ENCODE measurements around the gene CRACDL.

The CRACDL gene

GRCh38 chr2:98833917-98834263, 102.1 kb downstream of the CRACDL start:
- TF ChIP-seq FOXP2 (optimal IDR thresholded peaks at IDR 0.05; ENCODE audit: borderline replicate concordance, extremely low read depth, extremely low read length, insufficient read depth): no peak
- TF ChIP-seq TAF1 (IDR thresholded peaks at IDR 0.05; ENCODE audit: borderline replicate concordance, insufficient read depth, low read length): no peak
- TF ChIP-seq, protein P1, sequence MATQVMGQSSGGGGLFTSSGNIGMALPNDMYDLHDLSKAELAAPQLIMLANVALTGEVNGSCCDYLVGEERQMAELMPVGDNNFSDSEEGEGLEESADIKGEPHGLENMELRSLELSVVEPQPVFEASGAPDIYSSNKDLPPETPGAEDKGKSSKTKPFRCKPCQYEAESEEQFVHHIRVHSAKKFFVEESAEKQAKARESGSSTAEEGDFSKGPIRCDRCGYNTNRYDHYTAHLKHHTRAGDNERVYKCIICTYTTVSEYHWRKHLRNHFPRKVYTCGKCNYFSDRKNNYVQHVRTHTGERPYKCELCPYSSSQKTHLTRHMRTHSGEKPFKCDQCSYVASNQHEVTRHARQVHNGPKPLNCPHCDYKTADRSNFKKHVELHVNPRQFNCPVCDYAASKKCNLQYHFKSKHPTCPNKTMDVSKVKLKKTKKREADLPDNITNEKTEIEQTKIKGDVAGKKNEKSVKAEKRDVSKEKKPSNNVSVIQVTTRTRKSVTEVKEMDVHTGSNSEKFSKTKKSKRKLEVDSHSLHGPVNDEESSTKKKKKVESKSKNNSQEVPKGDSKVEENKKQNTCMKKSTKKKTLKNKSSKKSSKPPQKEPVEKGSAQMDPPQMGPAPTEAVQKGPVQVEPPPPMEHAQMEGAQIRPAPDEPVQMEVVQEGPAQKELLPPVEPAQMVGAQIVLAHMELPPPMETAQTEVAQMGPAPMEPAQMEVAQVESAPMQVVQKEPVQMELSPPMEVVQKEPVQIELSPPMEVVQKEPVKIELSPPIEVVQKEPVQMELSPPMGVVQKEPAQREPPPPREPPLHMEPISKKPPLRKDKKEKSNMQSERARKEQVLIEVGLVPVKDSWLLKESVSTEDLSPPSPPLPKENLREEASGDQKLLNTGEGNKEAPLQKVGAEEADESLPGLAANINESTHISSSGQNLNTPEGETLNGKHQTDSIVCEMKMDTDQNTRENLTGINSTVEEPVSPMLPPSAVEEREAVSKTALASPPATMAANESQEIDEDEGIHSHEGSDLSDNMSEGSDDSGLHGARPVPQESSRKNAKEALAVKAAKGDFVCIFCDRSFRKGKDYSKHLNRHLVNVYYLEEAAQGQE (IDR thresholded peaks at IDR 0.05; ENCODE audit: insufficient read depth in 1 of 2, low read depth in 2 of 2, low read length in 2 of 2): no peak
- no peak for TF ChIP-seq POLR2AphosphoS5 (IDR thresholded peaks at IDR 0.05; ENCODE audit: low read depth, low read length)
- no peak for TF ChIP-seq SIN3A (IDR thresholded peaks at IDR 0.05; ENCODE audit: borderline replicate concordance, insufficient read depth, low read length)

DNA sequence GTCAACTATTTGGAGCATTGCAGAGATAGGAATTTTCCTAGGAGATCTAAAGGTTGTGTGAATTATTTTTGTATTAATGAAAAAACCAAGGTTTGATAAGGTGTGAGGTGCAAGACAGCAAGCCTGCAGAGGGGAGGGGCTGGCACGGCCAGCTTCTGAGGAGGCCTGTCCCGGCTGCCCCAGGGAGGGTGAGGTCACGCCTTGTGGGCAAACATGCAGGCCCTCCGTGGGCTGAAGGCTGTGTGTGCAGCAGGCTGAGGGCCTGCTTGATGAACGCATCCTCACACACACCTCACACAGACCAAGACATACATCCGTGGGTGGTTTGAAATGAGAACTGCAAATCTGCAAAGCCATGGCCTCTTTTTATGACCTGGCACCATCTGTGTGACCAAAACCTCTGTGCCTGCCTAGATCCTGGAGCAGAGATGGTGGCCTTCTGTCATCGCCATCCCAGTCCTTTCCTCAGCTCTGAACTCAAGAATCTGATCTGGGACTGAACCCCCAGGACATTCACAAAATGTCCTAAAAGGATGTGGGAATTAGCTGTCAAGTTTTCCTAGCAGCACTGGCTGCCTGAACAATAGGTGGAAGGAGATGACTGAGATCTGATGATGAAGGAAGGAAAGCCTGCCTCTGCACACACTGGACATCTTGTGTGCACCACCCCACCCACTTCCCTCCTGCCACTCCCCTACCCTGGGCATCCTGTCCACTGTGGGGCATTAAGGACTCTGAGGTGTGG, 102.7 kb downstream of the CRACDL start:
- no peak for TF ChIP-seq TAF1 (IDR thresholded peaks at IDR 0.05; ENCODE audit: borderline replicate concordance, insufficient read depth, low read length)
- TF ChIP-seq FOXP2 (optimal IDR thresholded peaks at IDR 0.05; ENCODE audit: borderline replicate concordance, extremely low read depth, extremely low read length, insufficient read depth): no peak
- no peak for TF ChIP-seq POLR2AphosphoS5 (IDR thresholded peaks at IDR 0.05; ENCODE audit: low read depth, low read length)
- TF ChIP-seq, protein P1 (IDR thresholded peaks at IDR 0.05; ENCODE audit: insufficient read depth in 1 of 2, low read depth in 2 of 2, low read length in 2 of 2): no peak
- TF ChIP-seq SIN3A (IDR thresholded peaks at IDR 0.05; ENCODE audit: borderline replicate concordance, insufficient read depth, low read length): no peak

DNA sequence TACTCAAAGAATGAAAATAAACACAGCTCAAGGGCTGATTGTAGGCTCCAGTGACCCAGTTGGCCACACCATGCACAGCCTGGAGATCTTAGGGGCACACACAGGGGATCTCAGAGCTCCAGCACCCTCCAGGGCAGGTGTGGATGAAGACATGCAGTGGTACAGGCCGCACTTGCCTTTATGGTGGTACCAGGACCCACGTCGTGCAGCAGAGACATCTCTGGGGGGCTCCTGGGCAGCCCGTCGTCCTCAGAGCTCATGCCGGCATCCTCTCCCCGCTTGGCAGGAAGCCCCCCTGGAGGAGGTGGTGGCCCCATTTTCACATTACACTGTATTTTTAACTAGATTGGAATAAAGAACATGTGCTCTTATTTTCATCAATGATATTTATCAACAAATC, 103.9 kb downstream of the CRACDL start:
- no peak for TF ChIP-seq FOXP2 (optimal IDR thresholded peaks at IDR 0.05; ENCODE audit: borderline replicate concordance, extremely low read depth, extremely low read length, insufficient read depth)
- TF ChIP-seq TAF1 (IDR thresholded peaks at IDR 0.05; ENCODE audit: borderline replicate concordance, insufficient read depth, low read length): no peak
- no peak for TF ChIP-seq SIN3A (IDR thresholded peaks at IDR 0.05; ENCODE audit: borderline replicate concordance, insufficient read depth, low read length)
- TF ChIP-seq, protein P1 (IDR thresholded peaks at IDR 0.05; ENCODE audit: insufficient read depth in 1 of 2, low read depth in 2 of 2, low read length in 2 of 2): no peak
- no peak for TF ChIP-seq POLR2AphosphoS5 (IDR thresholded peaks at IDR 0.05; ENCODE audit: low read depth, low read length)

- TF ChIP-seq TAF1 (IDR thresholded peaks at IDR 0.05; ENCODE audit: borderline replicate concordance, insufficient read depth, low read length) (no peak), SIN3A (IDR thresholded peaks at IDR 0.05; ENCODE audit: borderline replicate concordance, insufficient read depth, low read length) (no peak), FOXP2 (optimal IDR thresholded peaks at IDR 0.05; ENCODE audit: borderline replicate concordance, extremely low read depth, extremely low read length, insufficient read depth) (no peak), POLR2AphosphoS5 (IDR thresholded peaks at IDR 0.05; ENCODE audit: low read depth, low read length) (no peak)
- TF ChIP-seq, protein P1 (IDR thresholded peaks at IDR 0.05; ENCODE audit: insufficient read depth in 1 of 2, low read depth in 2 of 2, low read length in 2 of 2): no peak
Observed at GRCh38 chr2:98830571-98831145, 105.4 kb downstream of the CRACDL start.
